Ascending aorta (tissue), 2 donors: ENCODE results near the gene SLC28A3. TPM values are rescaled to one million over a fixed set of nuclear protein-coding genes. Genes with fewer than 3 reads are reported as not detected.

Experiments used
- DNase-seq, 2 donors: peaks; one replicate each; pipeline ENCODE4 v3.0.0-alpha.2; 2019; ENCODE audit warnings: low spot score in 2 of 2
- H3K27ac ChIP-seq, 2 donors: fragments of 200-600 bp; sonication (generic); one replicate each; pipeline ENCODE4 v1.5.1; 2016 to 2017; ENCODE audit warnings: mild to moderate bottlenecking in 1 of 2
- H3K27me3 ChIP-seq: fragments of 200-600 bp; sonication (generic); one replicate; pipeline ENCODE4 v1.5.1; 2017
- H3K36me3 ChIP-seq, 2 donors: fragments of 200-600 bp; sonication (generic); one replicate each; pipeline ENCODE4 v1.5.1; 2016
- H3K4me1 ChIP-seq, 2 donors: fragments of 200-600 bp; sonication (generic); one replicate each; pipeline ENCODE4 v1.5.1; 2016 to 2017; ENCODE audit warnings: mild to moderate bottlenecking in 1 of 2
- H3K4me3 ChIP-seq, 2 donors: fragments of 200-600 bp; sonication (generic); one replicate each; pipeline ENCODE4 v1.5.1; 2016 to 2017; ENCODE audit warnings: mild to moderate bottlenecking in 1 of 2
- H3K9me3 ChIP-seq, 2 donors: fragments of 200-600 bp; sonication (generic); one replicate each; pipeline ENCODE4 v1.5.1; 2016
- intact Hi-C: fragments of 100-400 bp; cut with DNase I; formaldehyde crosslinking; loops from one replicate; pipeline ENCODE4 v1.15.1; 2023
- total RNA-seq: library from RNA; depleted of rRNA; stranded (reverse); fragments of >200 nt; gene quantifications from one replicate; pipeline ENCODE4 v1.1.0, GENCODE V29; 2016
- TF ChIP-seq, protein P1 (sequence below), 3 experiments: fragments of 200-600 bp in 2 of 3; fragments of 450-650 bp in 1 of 3; sonication (generic) in 2 of 3; IDR thresholded peaks; one replicate each; pipeline ENCODE4 v1.5.1; 2016 to 2019; ENCODE audit warnings: antibody characterized with exemption in 3 of 3, mild to moderate bottlenecking in 1 of 3, moderate library complexity in 1 of 3

The SLC28A3 gene
- total RNA-seq, 1 donor from 2014 or later = not detected

- intact Hi-C loops = no loop called here
- DNase-seq = no peak
- no peaks in the 10 kb centered on the region for H3K4me1 ChIP-seq
- no peaks in the 10 kb centered on the region for H3K27me3 ChIP-seq
- H3K9me3 ChIP-seq = no peaks in the 10 kb centered on the region
- H3K27ac ChIP-seq = no peak overlapping the region
- no peaks in the 10 kb centered on the region for H3K36me3 ChIP-seq
- TF ChIP-seq, protein P1, sequence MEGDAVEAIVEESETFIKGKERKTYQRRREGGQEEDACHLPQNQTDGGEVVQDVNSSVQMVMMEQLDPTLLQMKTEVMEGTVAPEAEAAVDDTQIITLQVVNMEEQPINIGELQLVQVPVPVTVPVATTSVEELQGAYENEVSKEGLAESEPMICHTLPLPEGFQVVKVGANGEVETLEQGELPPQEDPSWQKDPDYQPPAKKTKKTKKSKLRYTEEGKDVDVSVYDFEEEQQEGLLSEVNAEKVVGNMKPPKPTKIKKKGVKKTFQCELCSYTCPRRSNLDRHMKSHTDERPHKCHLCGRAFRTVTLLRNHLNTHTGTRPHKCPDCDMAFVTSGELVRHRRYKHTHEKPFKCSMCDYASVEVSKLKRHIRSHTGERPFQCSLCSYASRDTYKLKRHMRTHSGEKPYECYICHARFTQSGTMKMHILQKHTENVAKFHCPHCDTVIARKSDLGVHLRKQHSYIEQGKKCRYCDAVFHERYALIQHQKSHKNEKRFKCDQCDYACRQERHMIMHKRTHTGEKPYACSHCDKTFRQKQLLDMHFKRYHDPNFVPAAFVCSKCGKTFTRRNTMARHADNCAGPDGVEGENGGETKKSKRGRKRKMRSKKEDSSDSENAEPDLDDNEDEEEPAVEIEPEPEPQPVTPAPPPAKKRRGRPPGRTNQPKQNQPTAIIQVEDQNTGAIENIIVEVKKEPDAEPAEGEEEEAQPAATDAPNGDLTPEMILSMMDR (IDR thresholded peaks at IDR 0.05) = no peak
- H3K4me3 ChIP-seq = no peak overlapping the region
These were observed 82.2 kb downstream of the SLC28A3 start for GRCh38 chr9:84258371-84258770.

GRCh38 chr9:84255696-84256095 lies 84.9 kb downstream of the SLC28A3 start:
- Histone ChIP-seq H3K4me3 (no peak overlapping the region), H3K27me3 (no peaks in the 10 kb centered on the region), H3K36me3 (no peaks in the 10 kb centered on the region), H3K9me3 (no peaks in the 10 kb centered on the region), H3K27ac (no peak overlapping the region), H3K4me1 (no peaks in the 10 kb centered on the region)
- TF ChIP-seq, protein P1 (IDR thresholded peaks at IDR 0.05) = no peak
- intact Hi-C loops = no loop called here
- no peak for DNase-seq

- intact Hi-C loops = no loop called here
- Histone ChIP-seq H3K9me3 (no peaks in the 10 kb centered on the region), H3K27ac (no peak overlapping the region), H3K4me3 (no peak overlapping the region), H3K36me3 (no peaks in the 10 kb centered on the region), H3K27me3 (no peaks in the 10 kb centered on the region), H3K4me1 (no peaks in the 10 kb centered on the region)
- DNase-seq = no peak
- TF ChIP-seq, protein P1 (IDR thresholded peaks at IDR 0.05) = no peak
These were observed 85.6 kb downstream of the SLC28A3 start for GRCh38 chr9:84254972-84255371.

GRCh38 chr9:84251921-84252320 lies 88.6 kb downstream of the SLC28A3 start:
- no peak for DNase-seq
- H3K27ac ChIP-seq = no peak overlapping the region
- H3K36me3 ChIP-seq = no peaks in the 10 kb centered on the region
- no peak overlapping the region for H3K4me3 ChIP-seq
- H3K27me3 ChIP-seq = no peaks in the 10 kb centered on the region
- intact Hi-C loops = no loop called here
- TF ChIP-seq, protein P1 (IDR thresholded peaks at IDR 0.05) = no peak
- no peaks in the 10 kb centered on the region for H3K9me3 ChIP-seq
- H3K4me1 ChIP-seq = no peaks in the 10 kb centered on the region

- intact Hi-C loops = no loop called here
- Histone ChIP-seq H3K27me3 (no peaks in the 10 kb centered on the region), H3K4me1 (no peaks in the 10 kb centered on the region), H3K9me3 (no peaks in the 10 kb centered on the region), H3K27ac (no peak overlapping the region), H3K36me3 (no peaks in the 10 kb centered on the region), H3K4me3 (no peak overlapping the region)
- no peak for DNase-seq
- TF ChIP-seq, protein P1 (IDR thresholded peaks at IDR 0.05) = no peak
These were observed 98.7 kb downstream of the SLC28A3 start for GRCh38 chr9:84241817-84242373.

DNA sequence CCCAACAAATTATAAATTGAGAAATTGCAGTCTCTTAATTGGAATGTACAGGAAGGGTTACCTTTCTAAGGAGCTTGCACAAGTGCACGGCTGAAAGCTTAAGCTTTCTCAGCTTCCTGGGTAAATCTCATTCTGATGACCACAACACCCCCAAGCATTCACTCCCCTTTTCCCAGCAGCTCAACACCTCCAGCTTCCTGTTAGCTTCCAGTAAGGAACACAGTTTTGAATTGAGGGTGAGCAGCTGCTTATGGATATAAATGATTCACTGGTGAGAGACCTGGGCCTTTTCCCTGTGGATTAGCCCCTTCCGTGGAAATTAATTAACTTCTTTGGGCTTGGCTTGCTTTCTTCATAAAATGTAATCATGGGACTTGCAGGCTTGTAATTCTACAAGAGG lies 101.2 kb downstream of the SLC28A3 start:
- no peak overlapping the region for H3K4me3 ChIP-seq
- H3K4me1 ChIP-seq = no peaks in the 10 kb centered on the region
- DNase-seq = no peak
- H3K36me3 ChIP-seq = no peaks in the 10 kb centered on the region
- intact Hi-C loops = no loop called here
- no peak overlapping the region for H3K27ac ChIP-seq
- TF ChIP-seq, protein P1 (IDR thresholded peaks at IDR 0.05) = no peak
- H3K9me3 ChIP-seq = no peaks in the 10 kb centered on the region
- H3K27me3 ChIP-seq = no peaks in the 10 kb centered on the region
